ENCODE data around the gene GALNT4. TPM values are rescaled to one million over a fixed set of nuclear protein-coding genes. Genes with fewer than 3 reads are reported as not detected.

The GALNT4 gene
- total RNA-seq, 4 donors from 2014 or later, result 11.5 to 37.2 (median 26.1) TPM

GRCh38 chr12:89568484-89568883 lies 43.9 kb upstream of the GALNT4 start:
- Histone ChIP-seq H3K27me3 (no peaks in the 10 kb centered on the region), H3K9me3 (no peaks in the 10 kb centered on the region), H3K36me3 (no peaks in the 10 kb centered on the region), H3K4me1 (no peaks in the 10 kb centered on the region), H3K27ac (no peak overlapping the region), H3K4me3 (no peak overlapping the region)
- intact Hi-C loops (cut with DNase I; ENCODE audit: low total_unique reads), result no loop called here
- no peak for DNase-seq
- in situ Hi-C loops (cut with MboI; ENCODE audit: low pct_ligation_motif_present in 1 of 4, low pct_unique_long_range_greater_than_20kb in 1 of 4, low sequenced_read_pairs in 3 of 4), result loop anchor here in 3 of 4 donors (25.0 kb wide), 4 partner anchors 419 to 1369 kb away; no protein-coding TSS in a partner anchor
- 88 to 100% methylated on average over 1 to 5 of the region's 5 CpGs for whole genome bisulfite sequencing, 2 donors (ENCODE audit: low coverage in 1 of 2)
- TF ChIP-seq, protein P1, sequence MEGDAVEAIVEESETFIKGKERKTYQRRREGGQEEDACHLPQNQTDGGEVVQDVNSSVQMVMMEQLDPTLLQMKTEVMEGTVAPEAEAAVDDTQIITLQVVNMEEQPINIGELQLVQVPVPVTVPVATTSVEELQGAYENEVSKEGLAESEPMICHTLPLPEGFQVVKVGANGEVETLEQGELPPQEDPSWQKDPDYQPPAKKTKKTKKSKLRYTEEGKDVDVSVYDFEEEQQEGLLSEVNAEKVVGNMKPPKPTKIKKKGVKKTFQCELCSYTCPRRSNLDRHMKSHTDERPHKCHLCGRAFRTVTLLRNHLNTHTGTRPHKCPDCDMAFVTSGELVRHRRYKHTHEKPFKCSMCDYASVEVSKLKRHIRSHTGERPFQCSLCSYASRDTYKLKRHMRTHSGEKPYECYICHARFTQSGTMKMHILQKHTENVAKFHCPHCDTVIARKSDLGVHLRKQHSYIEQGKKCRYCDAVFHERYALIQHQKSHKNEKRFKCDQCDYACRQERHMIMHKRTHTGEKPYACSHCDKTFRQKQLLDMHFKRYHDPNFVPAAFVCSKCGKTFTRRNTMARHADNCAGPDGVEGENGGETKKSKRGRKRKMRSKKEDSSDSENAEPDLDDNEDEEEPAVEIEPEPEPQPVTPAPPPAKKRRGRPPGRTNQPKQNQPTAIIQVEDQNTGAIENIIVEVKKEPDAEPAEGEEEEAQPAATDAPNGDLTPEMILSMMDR (IDR thresholded peaks at IDR 0.05), result no peak
- TF ChIP-seq POLR2A (IDR thresholded peaks at IDR 0.05) (no peak), EP300 (IDR thresholded peaks at IDR 0.05; ENCODE audit: low read depth) (no peak), POLR2AphosphoS5 (IDR thresholded peaks at IDR 0.05) (no peak)

DNA sequence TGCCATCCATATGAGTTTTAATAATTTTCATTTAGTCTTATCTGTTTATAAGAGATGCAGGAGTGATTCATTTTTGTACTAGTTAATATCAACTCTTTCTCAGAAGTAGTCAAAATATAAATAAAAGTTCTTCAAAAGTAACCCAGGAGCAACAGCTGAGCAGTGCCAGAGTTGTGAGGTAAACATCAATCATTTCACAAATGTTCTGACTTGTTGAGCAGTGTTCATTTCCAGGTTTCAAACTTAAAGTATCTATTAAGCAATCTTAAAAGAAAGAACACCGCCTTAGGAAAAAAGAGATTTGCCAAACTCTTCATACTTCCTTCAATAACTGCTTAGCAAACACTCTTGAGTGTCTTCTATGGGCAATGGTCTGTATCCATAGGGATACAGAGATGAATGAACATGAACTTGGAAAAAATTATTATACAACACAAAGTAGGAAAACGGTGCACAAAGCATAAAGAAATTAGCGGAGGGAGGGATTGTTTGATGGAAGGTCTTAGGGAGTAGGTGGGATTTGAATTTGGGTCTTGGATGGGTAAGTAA lies 43.2 kb upstream of the GALNT4 start:
- intact Hi-C loops (cut with DNase I; ENCODE audit: low total_unique reads) (no loop called here), in situ Hi-C loops (cut with MboI; ENCODE audit: low pct_ligation_motif_present in 1 of 4, low pct_unique_long_range_greater_than_20kb in 1 of 4, low sequenced_read_pairs in 3 of 4) (loop anchor here in 3 of 4 donors (25.0 kb wide), 4 partner anchors 420 to 1370 kb away; no protein-coding TSS in a partner anchor)
- Histone ChIP-seq H3K27ac (no peak overlapping the region), H3K9me3 (no peaks in the 10 kb centered on the region), H3K27me3 (no peaks in the 10 kb centered on the region), H3K4me3 (no peak overlapping the region), H3K36me3 (no peaks in the 10 kb centered on the region), H3K4me1 (no peaks in the 10 kb centered on the region)
- no peak for DNase-seq
- TF ChIP-seq EP300 (IDR thresholded peaks at IDR 0.05; ENCODE audit: low read depth), result no peak
- no peak for TF ChIP-seq POLR2AphosphoS5 (IDR thresholded peaks at IDR 0.05)
- TF ChIP-seq, protein P1 (IDR thresholded peaks at IDR 0.05), result no peak
- TF ChIP-seq POLR2A (IDR thresholded peaks at IDR 0.05), result no peak
- 90 to 97% methylated on average over 3 of the region's 3 CpGs for WGBS, 2 donors (ENCODE audit: low coverage in 1 of 2)

GRCh38 chr12:89566615-89567014 lies 42.0 kb upstream of the GALNT4 start:
- Histone ChIP-seq H3K36me3 (no peaks in the 10 kb centered on the region), H3K4me1 (no peaks in the 10 kb centered on the region), H3K9me3 (no peaks in the 10 kb centered on the region), H3K27me3 (no peaks in the 10 kb centered on the region), H3K27ac (no peak overlapping the region), H3K4me3 (no peak overlapping the region)
- in situ Hi-C loops (cut with MboI; ENCODE audit: low pct_ligation_motif_present in 1 of 4, low pct_unique_long_range_greater_than_20kb in 1 of 4, low sequenced_read_pairs in 3 of 4), result loop anchor here in 3 of 4 donors (25.0 kb wide), 4 partner anchors 421 to 1371 kb away; no protein-coding TSS in a partner anchor
- intact Hi-C loops (cut with DNase I; ENCODE audit: low total_unique reads), result no loop called here
- TF ChIP-seq EP300 (IDR thresholded peaks at IDR 0.05; ENCODE audit: low read depth) (no peak), POLR2AphosphoS5 (IDR thresholded peaks at IDR 0.05) (no peak), POLR2A (IDR thresholded peaks at IDR 0.05) (no peak)
- TF ChIP-seq, protein P1 (IDR thresholded peaks at IDR 0.05), result no peak
- DNase-seq, result no peak

- intact Hi-C loops (cut with DNase I; ENCODE audit: low total_unique reads), result no loop called here
- no peaks in the 10 kb centered on the region for H3K9me3 ChIP-seq
- no peak overlapping the region for H3K27ac ChIP-seq
- in situ Hi-C loops (cut with MboI; ENCODE audit: low pct_ligation_motif_present in 1 of 4, low pct_unique_long_range_greater_than_20kb in 1 of 4, low sequenced_read_pairs in 3 of 4), result loop anchor here in 3 of 4 donors (25.0 kb wide), 4 partner anchors 422 to 1372 kb away; no protein-coding TSS in a partner anchor
- H3K4me1 ChIP-seq, result no peaks in the 10 kb centered on the region
- no peaks in the 10 kb centered on the region for H3K27me3 ChIP-seq
- no peak for DNase-seq
- H3K36me3 ChIP-seq, result no peaks in the 10 kb centered on the region
- no peak overlapping the region for H3K4me3 ChIP-seq
- TF ChIP-seq POLR2AphosphoS5 (IDR thresholded peaks at IDR 0.05) (no peak), POLR2A (IDR thresholded peaks at IDR 0.05) (no peak), EP300 (IDR thresholded peaks at IDR 0.05; ENCODE audit: low read depth) (no peak)
- TF ChIP-seq, protein P1 (IDR thresholded peaks at IDR 0.05), result no peak
These were observed 40.4 kb upstream of the GALNT4 start for GRCh38 chr12:89565002-89565401.
